HepG2 (cell line): Measurements from ENCODE around the gene KRABD2.

Source experiments
- NFE2L2 ChIP-seq: fragments of 150-350 bp; IDR thresholded peaks from 2 replicates; pipeline ENCODE4 v1.6.1; 2014; ENCODE audit warnings: low read length
- RNF2 ChIP-seq: fragments of 450-650 bp; conservative IDR thresholded peaks from 2 replicates; pipeline ENCODE4 v1.6.1; 2016; ENCODE audit warnings: low read depth
- SNAI1 ChIP-seq: sonication (generic); formaldehyde crosslinking; IDR thresholded peaks from 2 replicates; pipeline ENCODE4 v1.5.0; 2020; ENCODE audit warnings: mild to moderate bottlenecking, missing genetic modification reagents, borderline replicate concordance
- TAF15 ChIP-seq: fragments of 200-400 bp; formaldehyde crosslinking; IDR thresholded peaks from one replicate; pipeline ENCODE4 v1.6.1; 2018; ENCODE audit warnings: mild to moderate bottlenecking, low read depth, low read length; ENCODE audit not compliant: poor library complexity, severe bottlenecking
- THAP11 ChIP-seq: IDR thresholded peaks from 2 replicates; pipeline ENCODE4 v1.6.1; 2016; ENCODE audit warnings: missing biosample characterization, missing genetic modification reagents
- ZBTB20 ChIP-seq: sonication (generic); formaldehyde crosslinking; IDR thresholded peaks from 2 replicates; pipeline ENCODE4 v1.8.1; 2023; ENCODE audit warnings: missing genetic modification reagents, low read depth, mild to moderate bottlenecking, borderline replicate concordance
- ZBTB8A ChIP-seq: sonication (generic); formaldehyde crosslinking; IDR thresholded peaks from 2 replicates; pipeline ENCODE4 v1.4.0; 2020; ENCODE audit warnings: mild to moderate bottlenecking, low read depth, missing genetic modification reagents, borderline replicate concordance
- ZHX1 ChIP-seq: sonication (generic); formaldehyde crosslinking; IDR thresholded peaks from 2 replicates; pipeline ENCODE4 v1.8.1; 2022; ENCODE audit warnings: low read depth, mild to moderate bottlenecking, missing genetic modification reagents
- ZNF142 ChIP-seq: sonication (generic); formaldehyde crosslinking; IDR thresholded peaks from 2 replicates; pipeline ENCODE4 v1.4.0; 2020; ENCODE audit warnings: missing genetic modification reagents
- ZNF607 ChIP-seq: sonication (generic); formaldehyde crosslinking; IDR thresholded peaks from 2 replicates; pipeline ENCODE4 v1.5.1; 2020; ENCODE audit warnings: missing genetic modification reagents, mild to moderate bottlenecking, borderline replicate concordance

Gene KRABD2

GRCh38 chr17:8420041-8420934, 43.8 kb upstream of the KRABD2 start (continued):
- no peak for TF ChIP-seq ZNF142 (CRISPR knock-in tag)
- no peak for TF ChIP-seq ZBTB8A (CRISPR knock-in tag)
- TF ChIP-seq THAP11 (CRISPR knock-in tag) = peak; percentile 78
- TF ChIP-seq TAF15 = no peak
- TF ChIP-seq ZHX1 (CRISPR knock-in tag) = no peak
- no peak; the same call in 1 of the 2 replicates for TF ChIP-seq ZNF607
- peak; percentile 86; the same call in 1 of the 2 replicates for TF ChIP-seq ZBTB20 (CRISPR knock-in tag)
- no peak for TF ChIP-seq NFE2L2
- TF ChIP-seq RNF2 = no peak
- TF ChIP-seq SNAI1 (CRISPR knock-in tag) = no peak
